Calu3 (cell line): ENCODE data around the gene PAK5. TPM values are rescaled to one million over a fixed set of nuclear protein-coding genes. Genes with fewer than 3 reads are reported as not detected.

ENCODE experiments used
- BruUV-seq: library from RNA; stranded (reverse); fragments of 400-500 nt; replicated peaks from 2 replicates; lab custom pipeline; 2021; lab: Mats Ljungman, UMichigan
- CTCF ChIA-PET: fragments of 300-600 bp; sonication (Branson Sonifier 250); formaldehyde crosslinking; loops from one replicate; lab custom pipeline; 2022; ENCODE audit warnings: antibody characterized with exemption; lab: Charles Lee
- DNase-seq: peaks from one replicate; pipeline ENCODE4 v3.0.0; 2022
- H3K27ac Mint-ChIP-seq: one replicate; pipeline ENCODE4 v1.8.0; 2022; ENCODE audit warnings: mixed read lengths; ENCODE audit not compliant: unreplicated experiment
- H3K27me3 Mint-ChIP-seq: one replicate; pipeline ENCODE4 v1.8.0; 2022; ENCODE audit warnings: mixed read lengths; ENCODE audit not compliant: unreplicated experiment
- H3K36me3 Mint-ChIP-seq: one replicate; pipeline ENCODE4 v1.8.0; 2022; ENCODE audit warnings: mild to moderate bottlenecking, moderate library complexity, mixed read lengths; ENCODE audit not compliant: insufficient read depth, unreplicated experiment
- H3K4me1 Mint-ChIP-seq: one replicate; pipeline ENCODE4 v1.8.0; 2022; ENCODE audit warnings: mild to moderate bottlenecking, low read depth, mixed read lengths; ENCODE audit not compliant: unreplicated experiment
- H3K4me3 Mint-ChIP-seq: one replicate; pipeline ENCODE4 v1.8.0; 2022; ENCODE audit warnings: mild to moderate bottlenecking, low read depth, moderate library complexity, mixed read lengths; ENCODE audit not compliant: unreplicated experiment
- H3K9me3 Mint-ChIP-seq: one replicate; pipeline ENCODE4 v1.8.0; 2022; ENCODE audit warnings: low read depth, mixed read lengths; ENCODE audit not compliant: unreplicated experiment
- intact Hi-C: fragments of 100-400 bp; cut with micrococcal nuclease; formaldehyde crosslinking; loops from one replicate; pipeline ENCODE4 v1.10.0; 2022; ENCODE audit not compliant: unreplicated experiment
- total RNA-seq: library from RNA; stranded (reverse); gene quantifications from 2 replicates; pipeline ENCODE4 v1.2.3, GENCODE V29; 2022
- TF ChIP-seq, protein P1 (sequence below): fragments of 200-600 bp; IDR thresholded peaks from one replicate; pipeline ENCODE4 v1.8.0; 2022; ENCODE audit warnings: antibody characterized with exemption; ENCODE audit not compliant: unreplicated experiment

The PAK5 gene
- total RNA-seq, 1 experiment from 2014 or later, result not detected

GRCh38 chr20:9514461-9515213 is 324.2 kb downstream of the PAK5 start, which contains the start of gene LAMP5:
LAMP5 (plus strand) TSS chr20:9514590; CDS start chr20:9514853, 263 bp downstream.
- DNase-seq, result no peak
- CTCF ChIA-PET, result no interaction called here
- Mint-ChIP-seq H3K4me3 (peak within 1 kb of the TSS; percentile 54), H3K4me1 (no peaks in the 10 kb centered on the region), H3K9me3 (no peaks in the 10 kb centered on the region), H3K27me3 (peaks cover 16% of the 10 kb centered on the region), H3K27ac (no peak within 1 kb of the TSS), H3K36me3 (no peaks in the 10 kb centered on the region)
- intact Hi-C loops, result loop anchor here (10.0 kb wide), 1 partner anchor 80 kb away; no protein-coding TSS in a partner anchor
- TF ChIP-seq, protein P1, sequence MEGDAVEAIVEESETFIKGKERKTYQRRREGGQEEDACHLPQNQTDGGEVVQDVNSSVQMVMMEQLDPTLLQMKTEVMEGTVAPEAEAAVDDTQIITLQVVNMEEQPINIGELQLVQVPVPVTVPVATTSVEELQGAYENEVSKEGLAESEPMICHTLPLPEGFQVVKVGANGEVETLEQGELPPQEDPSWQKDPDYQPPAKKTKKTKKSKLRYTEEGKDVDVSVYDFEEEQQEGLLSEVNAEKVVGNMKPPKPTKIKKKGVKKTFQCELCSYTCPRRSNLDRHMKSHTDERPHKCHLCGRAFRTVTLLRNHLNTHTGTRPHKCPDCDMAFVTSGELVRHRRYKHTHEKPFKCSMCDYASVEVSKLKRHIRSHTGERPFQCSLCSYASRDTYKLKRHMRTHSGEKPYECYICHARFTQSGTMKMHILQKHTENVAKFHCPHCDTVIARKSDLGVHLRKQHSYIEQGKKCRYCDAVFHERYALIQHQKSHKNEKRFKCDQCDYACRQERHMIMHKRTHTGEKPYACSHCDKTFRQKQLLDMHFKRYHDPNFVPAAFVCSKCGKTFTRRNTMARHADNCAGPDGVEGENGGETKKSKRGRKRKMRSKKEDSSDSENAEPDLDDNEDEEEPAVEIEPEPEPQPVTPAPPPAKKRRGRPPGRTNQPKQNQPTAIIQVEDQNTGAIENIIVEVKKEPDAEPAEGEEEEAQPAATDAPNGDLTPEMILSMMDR, result no peak
- BruUV-seq, result no TSS peak

GRCh38 chr20:9514072-9514460 is 324.8 kb downstream of the PAK5 start:
- TF ChIP-seq, protein P1, result no peak
- no peak overlapping the region for H3K27ac Mint-ChIP-seq
- H3K27me3 Mint-ChIP-seq, result peaks cover 16% of the 10 kb centered on the region
- no peak for DNase-seq
- no peak overlapping the region for H3K4me3 Mint-ChIP-seq
- intact Hi-C loops, result loop anchor here (10.0 kb wide), 1 partner anchor 81 kb away; no protein-coding TSS in a partner anchor
- H3K9me3 Mint-ChIP-seq, result no peaks in the 10 kb centered on the region
- H3K4me1 Mint-ChIP-seq, result no peaks in the 10 kb centered on the region
- no TSS peak for BruUV-seq
- H3K36me3 Mint-ChIP-seq, result no peaks in the 10 kb centered on the region
- CTCF ChIA-PET, result no interaction called here

DNA sequence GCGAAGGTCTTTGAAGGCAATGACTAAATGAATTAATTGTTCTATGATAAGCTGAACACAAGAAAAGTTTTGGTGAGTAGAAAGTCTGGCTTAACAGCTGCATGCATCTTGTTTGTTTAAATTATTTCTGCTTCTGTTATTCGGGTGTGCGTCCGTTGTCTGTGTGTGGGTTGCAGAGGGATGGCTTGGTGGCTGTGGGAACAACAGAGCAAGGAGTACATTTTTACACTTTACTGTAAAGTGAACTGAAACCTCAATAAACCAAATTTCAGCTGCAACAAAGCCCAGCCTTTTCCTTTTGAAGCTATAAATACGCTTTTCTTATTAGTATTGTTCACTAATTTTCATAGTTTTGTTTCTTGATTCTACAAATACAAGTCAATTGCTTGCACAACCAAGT is 328.0 kb downstream of the PAK5 start:
- intact Hi-C loops, result loop anchor here (10.0 kb wide), 1 partner anchor 84 kb away; no protein-coding TSS in a partner anchor
- CTCF ChIA-PET, result no interaction called here
- H3K27me3 Mint-ChIP-seq, result peaks cover 16% of the 10 kb centered on the region
- no peaks in the 10 kb centered on the region for H3K9me3 Mint-ChIP-seq
- no peak for DNase-seq
- H3K27ac Mint-ChIP-seq, result no peak overlapping the region
- no peaks in the 10 kb centered on the region for H3K36me3 Mint-ChIP-seq
- H3K4me3 Mint-ChIP-seq, result no peak overlapping the region
- TF ChIP-seq, protein P1, result no peak
- no peaks in the 10 kb centered on the region for H3K4me1 Mint-ChIP-seq
- no TSS peak for BruUV-seq

- DNase-seq, result no peak
- no peaks in the 10 kb centered on the region for H3K9me3 Mint-ChIP-seq
- no peak overlapping the region for H3K4me3 Mint-ChIP-seq
- TF ChIP-seq, protein P1, result no peak
- no peaks in the 10 kb centered on the region for H3K4me1 Mint-ChIP-seq
- CTCF ChIA-PET, result no interaction called here
- BruUV-seq, result no TSS peak
- H3K36me3 Mint-ChIP-seq, result no peaks in the 10 kb centered on the region
- peaks cover 5% of the 10 kb centered on the region for H3K27me3 Mint-ChIP-seq
- H3K27ac Mint-ChIP-seq, result no peak overlapping the region
- intact Hi-C loops, result no loop called here
Observed at GRCh38 chr20:9509246-9509645, 329.6 kb downstream of the PAK5 start.
